CD4-positive, CD25-positive, alpha-beta regulatory T cell (primary cell): Measurements from ENCODE around the gene TMEM132C. TPM values are rescaled to one million over a fixed set of nuclear protein-coding genes. Genes with fewer than 3 reads are reported as not detected.

ENCODE experiments used
- ATAC-seq, 2 donors: fragments of 150-1000 bp; cut with Tn5 transposase; one replicate each; pipeline ENCODE4 v1.10.0; 2021; ENCODE audit warnings: low read depth in 2 of 2, moderate number of reproducible peaks in 2 of 2, moderate library complexity in 1 of 2
- DNase-seq, 3 donors: peaks; one replicate each; pipeline versions ENCODE4 v3.0.0 to v3.0.0-alpha.2; 2012 to 2022; ENCODE audit warnings: mixed read lengths in 1 of 3
- H3K27ac ChIP-seq: one replicate; pipeline ENCODE4 v1.7.0; 2013; ENCODE audit warnings: mild to moderate bottlenecking, low read length; ENCODE audit not compliant: insufficient read depth, poor library complexity, severe bottlenecking
- H3K27me3 ChIP-seq: one replicate; pipeline ENCODE4 v1.7.0; 2013; ENCODE audit warnings: low read length; ENCODE audit not compliant: control insufficient read depth, insufficient read depth
- H3K36me3 ChIP-seq: one replicate; pipeline ENCODE4 v1.7.0; 2013; ENCODE audit warnings: mild to moderate bottlenecking, low read length, moderate library complexity; ENCODE audit not compliant: control insufficient read depth, insufficient read depth
- H3K4me1 ChIP-seq: 2 replicates; pipeline ENCODE4 v1.7.0; 2013; ENCODE audit warnings: mild to moderate bottlenecking, low read length; ENCODE audit not compliant: insufficient read depth, control insufficient read depth, poor library complexity, severe bottlenecking
- H3K4me3 ChIP-seq: one replicate; pipeline ENCODE4 v1.7.0; 2013; ENCODE audit warnings: low read depth, mild to moderate bottlenecking, low read length, moderate library complexity
- H3K9me3 ChIP-seq, 2 experiments: 1 replicate in 1 of 2; 2 replicates in 1 of 2; pipeline ENCODE4 v1.7.0; 2013; ENCODE audit warnings: low read length in 2 of 2, mild to moderate bottlenecking in 1 of 2, moderate library complexity in 1 of 2; ENCODE audit not compliant: control insufficient read depth in 2 of 2
- H3K27ac Mint-ChIP-seq, 3 donors: one replicate each; pipeline ENCODE4 v1.8.0; 2020 to 2022; ENCODE audit warnings: mild to moderate bottlenecking in 3 of 3, mixed read lengths in 3 of 3, moderate library complexity in 2 of 3
- H3K27me3 Mint-ChIP-seq: one replicate; pipeline ENCODE4 v1.8.0; 2022; ENCODE audit warnings: mild to moderate bottlenecking, mixed read lengths
- H3K36me3 Mint-ChIP-seq: one replicate; pipeline ENCODE4 v1.8.0; 2020; ENCODE audit warnings: mixed read lengths
- H3K4me1 Mint-ChIP-seq, 4 donors: one replicate each; pipeline ENCODE4 v1.8.0; 2020 to 2022; ENCODE audit warnings: mixed read lengths in 4 of 4, mild to moderate bottlenecking in 1 of 4
- H3K4me3 Mint-ChIP-seq, 4 donors: one replicate each; pipeline ENCODE4 v1.8.0; 2020 to 2022; ENCODE audit warnings: mild to moderate bottlenecking in 4 of 4, mixed read lengths in 4 of 4, moderate library complexity in 3 of 4
- H3K9me3 Mint-ChIP-seq, 7 donors: one replicate each; pipeline ENCODE4 v1.8.0; 2020 to 2022; ENCODE audit warnings: mixed read lengths in 7 of 7, mild to moderate bottlenecking in 3 of 7, moderate library complexity in 2 of 7
- polyA plus RNA-seq, 4 donors: library from polyadenylated mRNA; unstranded; fragments of 300-500 nt; fragmentation: Illumina TruSeq; gene quantifications; one replicate each; pipeline ENCODE4 v1.2.3, GENCODE V29; 2021
- total RNA-seq: library from RNA; stranded (reverse); gene quantifications from one replicate; pipeline ENCODE4 v1.2.3, GENCODE V29; 2022

The TMEM132C gene
- total and polyA plus RNA-seq, 5 donors from 2014 or later = 0.06 TPM; not detected in 4

GRCh38 chr12:128611736-128612135 is 344.8 kb downstream of the TMEM132C start:
- Mint-ChIP-seq H3K36me3 (no peaks in the 10 kb centered on the region), H3K27ac (no peak overlapping the region), H3K4me1 (no peaks in the 10 kb centered on the region), H3K4me3 (no peak overlapping the region), H3K9me3 (peaks cover 0 to 4% (median 0%) of the 10 kb centered on the region in 7 donors), H3K27me3 (peaks cover 6% of the 10 kb centered on the region)
- Histone ChIP-seq H3K9me3 (no peaks in the 10 kb centered on the region), H3K4me3 (no peak overlapping the region), H3K27ac (no peak overlapping the region), H3K27me3 (no peaks in the 10 kb centered on the region), H3K4me1 (no peaks in the 10 kb centered on the region), H3K36me3 (no peaks in the 10 kb centered on the region)
- DNase-seq (no peak), ATAC-seq (no peak)

DNA sequence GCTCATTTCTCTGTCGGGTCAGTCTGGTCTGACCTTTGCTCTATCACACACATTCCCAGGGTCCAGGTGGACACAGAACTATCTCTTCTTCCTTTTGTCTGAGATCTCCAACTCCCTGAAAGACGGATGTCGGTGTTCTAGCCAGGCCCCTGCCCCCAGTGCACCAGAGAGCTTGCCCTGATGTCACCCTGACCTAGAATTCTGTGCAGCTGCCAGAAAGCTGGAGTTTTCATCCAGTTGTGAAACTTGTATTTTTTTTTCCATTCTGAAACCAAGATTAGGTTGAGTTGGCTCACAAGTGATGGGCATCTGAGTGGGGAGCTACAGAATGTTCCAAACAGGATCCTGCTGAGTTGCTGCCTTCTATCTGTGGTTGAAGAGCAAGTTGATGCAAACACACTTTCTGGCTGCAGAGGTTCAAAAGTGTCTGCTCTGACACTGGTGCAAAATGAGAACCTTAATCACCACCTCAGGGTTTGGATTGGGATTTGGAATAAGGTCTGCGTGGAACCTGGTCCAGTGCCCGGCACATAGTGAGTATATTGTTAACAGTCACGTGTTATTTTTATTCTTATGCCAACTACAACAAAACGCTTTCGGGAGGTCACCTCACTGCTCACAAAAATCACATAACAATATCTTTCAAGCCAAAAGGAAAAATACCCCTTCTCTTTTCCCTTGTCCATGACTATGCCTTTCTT is 345.3 kb downstream of the TMEM132C start:
- no peaks in the 10 kb centered on the region for H3K27me3 ChIP-seq
- H3K4me3 ChIP-seq = no peak overlapping the region
- DNase-seq (no peak), ATAC-seq (no peak)
- Mint-ChIP-seq H3K27ac (no peak overlapping the region), H3K4me3 (no peak overlapping the region), H3K36me3 (no peaks in the 10 kb centered on the region), H3K9me3 (peaks cover 0 to 3% (median 0%) of the 10 kb centered on the region in 7 donors), H3K27me3 (peaks cover 6% of the 10 kb centered on the region), H3K4me1 (no peaks in the 10 kb centered on the region)
- H3K4me1 ChIP-seq = no peaks in the 10 kb centered on the region
- no peaks in the 10 kb centered on the region for H3K36me3 ChIP-seq
- H3K27ac ChIP-seq = no peak overlapping the region
- H3K9me3 ChIP-seq = no peaks in the 10 kb centered on the region

DNA sequence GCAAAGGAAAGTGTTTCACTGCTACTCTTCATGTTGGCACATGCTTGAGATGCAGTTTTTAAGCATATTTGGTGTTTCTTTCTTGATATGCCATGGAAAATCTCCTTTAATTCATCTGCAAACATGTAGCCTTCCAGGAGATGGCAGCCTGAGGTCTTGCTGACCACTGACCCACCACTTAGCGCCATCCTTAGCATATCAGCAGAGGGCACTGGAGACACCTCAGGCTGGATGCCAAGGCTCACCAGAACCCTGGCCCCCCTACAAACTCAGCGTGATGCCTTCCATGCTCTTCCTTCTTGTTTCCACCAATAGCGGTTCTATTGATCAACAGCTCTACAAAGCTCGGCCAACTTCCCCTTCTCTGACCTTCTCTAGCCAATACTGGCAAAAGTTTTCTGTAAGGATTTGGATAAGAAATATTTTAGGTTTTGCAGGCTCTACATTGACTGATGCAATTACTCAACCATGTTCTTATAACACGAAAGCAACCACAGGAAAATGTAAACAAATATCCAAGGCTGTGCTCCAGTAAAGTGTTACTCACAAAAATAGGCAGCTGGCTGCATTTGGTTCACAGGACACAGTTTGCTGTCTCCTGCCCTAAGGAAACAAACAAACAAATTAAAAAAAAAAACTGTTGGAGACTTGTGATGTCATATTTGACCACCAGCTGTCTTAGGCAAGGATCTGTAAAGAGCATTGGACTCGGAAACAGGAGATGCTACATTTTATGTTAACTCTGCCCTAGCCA is 347.0 kb downstream of the TMEM132C start:
- Mint-ChIP-seq H3K4me3 (no peak overlapping the region), H3K4me1 (no peaks in the 10 kb centered on the region), H3K27ac (no peak overlapping the region), H3K27me3 (peaks cover 6% of the 10 kb centered on the region), H3K36me3 (no peaks in the 10 kb centered on the region), H3K9me3 (peaks cover 0 to 6% (median 0%) of the 10 kb centered on the region in 7 donors)
- H3K9me3 ChIP-seq = no peaks in the 10 kb centered on the region
- DNase-seq (no peak), ATAC-seq (no peak)
- H3K27me3 ChIP-seq = no peaks in the 10 kb centered on the region
- no peaks in the 10 kb centered on the region for H3K36me3 ChIP-seq
- no peak overlapping the region for H3K27ac ChIP-seq
- H3K4me1 ChIP-seq = no peaks in the 10 kb centered on the region
- H3K4me3 ChIP-seq = no peak overlapping the region

DNA sequence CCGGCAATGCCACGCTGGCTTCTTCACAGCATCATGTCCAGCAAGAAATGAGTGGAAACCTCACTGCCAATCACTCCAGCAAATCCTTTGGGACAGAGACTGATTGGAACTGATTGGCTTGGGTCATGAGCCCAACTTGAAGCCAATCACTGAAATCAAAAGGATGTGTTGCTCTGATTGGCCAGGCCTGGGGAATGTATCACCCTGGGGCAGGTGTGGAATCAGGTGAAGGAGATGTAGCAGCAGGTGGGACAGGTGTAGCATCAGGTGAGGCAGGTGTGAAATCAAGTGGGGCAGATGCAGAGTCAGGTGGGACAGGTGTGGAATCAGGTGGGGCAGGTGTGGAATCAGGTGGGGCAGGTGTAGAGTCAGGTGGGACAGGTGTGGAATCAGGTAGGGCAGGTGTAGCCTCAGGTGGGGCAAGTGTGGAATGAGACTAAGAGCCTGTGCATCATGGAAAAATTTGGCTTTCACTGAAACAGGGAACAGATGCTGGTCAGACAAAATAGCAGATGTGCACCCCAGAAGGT is 350.4 kb downstream of the TMEM132C start:
- Mint-ChIP-seq H3K27ac (no peak overlapping the region), H3K4me1 (no peaks in the 10 kb centered on the region), H3K9me3 (peaks cover 0 to 7% (median 0%) of the 10 kb centered on the region in 7 donors), H3K36me3 (no peaks in the 10 kb centered on the region), H3K4me3 (no peak overlapping the region), H3K27me3 (peaks cover 5% of the 10 kb centered on the region)
- Histone ChIP-seq H3K27ac (no peak overlapping the region), H3K9me3 (no peaks in the 10 kb centered on the region), H3K4me3 (no peak overlapping the region), H3K27me3 (peaks cover 2% of the 10 kb centered on the region), H3K36me3 (no peaks in the 10 kb centered on the region), H3K4me1 (no peaks in the 10 kb centered on the region)
- no peak for DNase-seq
- no peak for ATAC-seq

DNA sequence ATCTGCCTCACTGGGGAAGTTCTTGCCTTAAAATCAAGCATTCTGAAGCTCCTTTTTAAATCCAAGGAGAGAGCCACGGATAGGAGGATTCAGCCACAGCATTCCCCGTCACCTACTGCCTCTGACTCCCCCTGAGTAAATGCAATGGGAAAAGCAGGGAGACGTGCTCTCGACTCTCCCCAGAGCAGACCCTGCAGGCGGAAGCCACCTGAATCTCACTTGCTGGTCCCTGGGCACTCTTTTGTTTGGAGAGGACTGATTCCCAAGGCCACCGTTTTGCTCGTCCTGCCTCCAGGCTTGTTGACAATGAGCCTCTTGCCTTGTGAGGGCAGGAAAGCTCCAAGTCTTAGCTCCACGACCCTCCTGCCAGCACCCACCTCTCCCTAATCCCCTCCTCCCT is 352.3 kb downstream of the TMEM132C start:
- Mint-ChIP-seq H3K4me3 (no peak overlapping the region), H3K4me1 (no peaks in the 10 kb centered on the region), H3K27ac (no peak overlapping the region), H3K27me3 (no peaks in the 10 kb centered on the region), H3K36me3 (no peaks in the 10 kb centered on the region), H3K9me3 (peaks cover 0 to 9% (median 0%) of the 10 kb centered on the region in 7 donors)
- Histone ChIP-seq H3K36me3 (no peaks in the 10 kb centered on the region), H3K4me1 (no peaks in the 10 kb centered on the region), H3K4me3 (no peak overlapping the region), H3K27me3 (peaks cover 2% of the 10 kb centered on the region), H3K27ac (no peak overlapping the region), H3K9me3 (no peaks in the 10 kb centered on the region)
- no peak for ATAC-seq
- no peak for DNase-seq

DNA sequence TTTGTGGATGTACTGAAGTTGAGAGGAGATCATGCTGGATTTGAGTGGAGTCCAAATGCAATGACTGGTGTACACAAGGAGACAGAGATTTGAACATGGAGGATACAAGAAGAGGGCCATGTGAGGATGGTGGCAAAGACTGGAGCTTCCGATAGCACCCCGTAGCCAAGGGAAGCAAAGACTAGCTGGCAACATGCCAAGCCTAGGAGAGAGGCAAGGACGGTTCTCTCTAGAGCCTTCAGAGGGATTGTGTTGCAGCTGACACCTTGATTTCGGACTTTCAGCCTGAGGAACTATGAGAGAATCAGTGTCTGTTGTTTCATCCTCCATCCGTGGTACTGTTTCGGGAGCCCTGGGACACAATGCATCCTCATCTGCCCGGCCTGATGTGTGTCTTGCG is 354.3 kb downstream of the TMEM132C start:
- no peak for ATAC-seq
- Histone ChIP-seq H3K27me3 (peaks cover 2% of the 10 kb centered on the region), H3K27ac (no peak overlapping the region), H3K9me3 (no peaks in the 10 kb centered on the region), H3K4me1 (no peaks in the 10 kb centered on the region), H3K36me3 (no peaks in the 10 kb centered on the region), H3K4me3 (no peak overlapping the region)
- H3K36me3 Mint-ChIP-seq = no peaks in the 10 kb centered on the region
- H3K27ac Mint-ChIP-seq = no peak overlapping the region
- H3K4me1 Mint-ChIP-seq = no peaks in the 10 kb centered on the region
- H3K4me3 Mint-ChIP-seq = no peak overlapping the region
- peaks cover 0 to 9% (median 0%) of the 10 kb centered on the region in 7 donors for H3K9me3 Mint-ChIP-seq
- H3K27me3 Mint-ChIP-seq = no peaks in the 10 kb centered on the region
- no peak for DNase-seq

DNA sequence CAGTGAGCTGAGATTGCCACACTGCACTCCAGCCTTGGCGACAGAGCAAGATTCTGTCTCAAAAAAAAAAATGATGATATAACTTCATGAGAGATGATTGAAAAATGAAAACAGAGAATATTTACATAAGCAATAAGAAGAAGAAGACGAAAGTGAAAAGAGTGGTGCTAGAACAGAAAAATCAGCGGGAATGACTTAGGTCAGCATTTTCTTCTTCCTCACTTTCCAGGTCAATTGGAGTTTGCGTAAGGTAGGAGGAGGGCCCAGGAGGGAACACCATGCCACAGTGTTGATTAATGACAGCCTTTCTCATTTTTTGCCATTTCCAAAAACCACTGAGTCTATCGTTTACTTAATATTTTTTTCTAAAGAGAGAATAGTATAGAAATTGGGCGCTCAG is 356.8 kb downstream of the TMEM132C start:
- peaks cover 2% of the 10 kb centered on the region for H3K27me3 ChIP-seq
- H3K36me3 ChIP-seq = no peaks in the 10 kb centered on the region
- no peaks in the 10 kb centered on the region for H3K4me1 Mint-ChIP-seq
- no peak for ATAC-seq
- no peak overlapping the region for H3K4me3 Mint-ChIP-seq
- no peaks in the 10 kb centered on the region for H3K4me1 ChIP-seq
- H3K27ac ChIP-seq = no peak overlapping the region
- no peak overlapping the region for H3K4me3 ChIP-seq
- H3K27ac Mint-ChIP-seq = no peak overlapping the region
- DNase-seq = no peak
- H3K27me3 Mint-ChIP-seq = no peaks in the 10 kb centered on the region
- H3K9me3 ChIP-seq = no peaks in the 10 kb centered on the region
- H3K9me3 Mint-ChIP-seq = peaks cover 0 to 8% (median 1%) of the 10 kb centered on the region in 7 donors
- no peaks in the 10 kb centered on the region for H3K36me3 Mint-ChIP-seq
